Testis (tissue), 3 donors: Measurements from ENCODE around the gene TNFSF4. TPM values are rescaled to one million over a fixed set of nuclear protein-coding genes. Genes with fewer than 3 reads are reported as not detected.

Source experiments
- DNase-seq: peaks from one replicate; pipeline ENCODE4 v3.0.0-alpha.2; 2019
- H3K27ac ChIP-seq, 2 donors: fragments of 200-600 bp; sonication (generic); one replicate each; pipeline ENCODE4 v1.5.1; 2019
- H3K27me3 ChIP-seq: fragments of 200-600 bp; sonication (generic); one replicate; pipeline ENCODE4 v1.5.1; 2019
- H3K36me3 ChIP-seq: fragments of 200-600 bp; sonication (generic); one replicate; pipeline ENCODE4 v1.5.1; 2017; ENCODE audit warnings: low read depth; ENCODE audit errors: missing control alignments
- H3K4me1 ChIP-seq: fragments of 200-600 bp; sonication (generic); one replicate; pipeline ENCODE4 v1.5.1; 2019
- H3K4me3 ChIP-seq, 2 donors: fragments of 200-600 bp; sonication (generic); one replicate each; pipeline ENCODE4 v1.5.1; 2017 to 2019
- H3K9me3 ChIP-seq: fragments of 200-600 bp; sonication (generic); one replicate; pipeline ENCODE4 v1.5.1; 2017
- CTCF ChIP-seq, 3 experiments: fragments of 450-650 bp in 2 of 3; fragments of 200-600 bp in 1 of 3; sonication (generic) in 1 of 3; IDR thresholded peaks; one replicate each; pipeline ENCODE4 v1.5.1; 2016 to 2019; ENCODE audit warnings: antibody characterized with exemption in 3 of 3, mild to moderate bottlenecking in 2 of 3, moderate library complexity in 1 of 3
- POLR2A ChIP-seq: fragments of 450-650 bp; IDR thresholded peaks from one replicate; pipeline ENCODE4 v1.6.1; 2017; ENCODE audit warnings: antibody characterized with exemption, mild to moderate bottlenecking, moderate library complexity
- WGBS, 2 donors: methylation state at CpG; one replicate each; pipeline ENCODE4 v1.1.5; 2018; 5-methylcytosine and 5-hydroxymethylcytosine counted together
- intact Hi-C: fragments of 100-400 bp; cut with DNase I; formaldehyde crosslinking; loops from one replicate; pipeline ENCODE4 v1.15.1; 2023; ENCODE audit warnings: low total_unique reads
- polyA plus RNA-seq: library from polyadenylated mRNA; stranded (reverse); fragments of 350-450 nt; fragmentation: Illumina TruSeq; extraction: RNeasy Lipid Tissue Mini Kit (QIAGEN cat#74804); gene quantifications from one replicate; pipeline ENCODE4 v1.2.3, GENCODE V29; 2014; ENCODE audit warnings: low read depth, low replicate concordance; ENCODE audit not compliant: insufficient read depth
- total RNA-seq, 2 donors: library from RNA; depleted of rRNA; stranded (reverse); fragments of >200 nt; gene quantifications; one replicate each; pipeline ENCODE4 v1.2.3, GENCODE V29; 2016

Gene TNFSF4
- total and polyA plus RNA-seq, 3 donors from 2014 or later = 11.2 to 17.6 (median 11.5) TPM

- TF ChIP-seq CTCF (IDR thresholded peaks at IDR 0.05) (no peak), POLR2A (no peak)
- H3K27ac ChIP-seq = no peak overlapping the region
- no peak for DNase-seq
- WGBS, 2 donors = 66 to 74% methylated on average over 6 of the region's 6 CpGs
- no peaks in the 10 kb centered on the region for H3K36me3 ChIP-seq
- H3K4me1 ChIP-seq = no peaks in the 10 kb centered on the region
- H3K9me3 ChIP-seq = no peaks in the 10 kb centered on the region
- intact Hi-C loops = no loop called here
- H3K4me3 ChIP-seq = no peak overlapping the region
- H3K27me3 ChIP-seq = no peaks in the 10 kb centered on the region
Measured at GRCh38 chr1:173248247-173248940, 41.3 kb upstream of the TNFSF4 start.

GRCh38 chr1:173245892-173246291 is 38.8 kb upstream of the TNFSF4 start:
- TF ChIP-seq CTCF (IDR thresholded peaks at IDR 0.05) (no peak), POLR2A (no peak)
- no peaks in the 10 kb centered on the region for H3K27me3 ChIP-seq
- intact Hi-C loops = no loop called here

GRCh38 chr1:173243300-173243699 is 36.2 kb upstream of the TNFSF4 start:
- no peak for TF ChIP-seq POLR2A
- TF ChIP-seq CTCF (IDR thresholded peaks at IDR 0.05) = no peak
- H3K36me3 ChIP-seq = no peaks in the 10 kb centered on the region
- DNase-seq = no peak
- no peaks in the 10 kb centered on the region for H3K27me3 ChIP-seq
- WGBS, 2 donors = 92 to 97% methylated on average over 1 of the region's 1 CpG
- no peak overlapping the region for H3K27ac ChIP-seq
- H3K4me1 ChIP-seq = no peaks in the 10 kb centered on the region
- intact Hi-C loops = no loop called here
- H3K9me3 ChIP-seq = no peaks in the 10 kb centered on the region
- H3K4me3 ChIP-seq = no peak overlapping the region

More at GRCh38 chr1:173245892-173246291, 38.8 kb upstream of the TNFSF4 start:
- Histone ChIP-seq H3K27ac (no peak overlapping the region), H3K4me3 (no peak overlapping the region), H3K4me1 (no peaks in the 10 kb centered on the region), H3K36me3 (no peaks in the 10 kb centered on the region), H3K9me3 (no peaks in the 10 kb centered on the region)
- no peak for DNase-seq

- Histone ChIP-seq H3K36me3 (no peaks in the 10 kb centered on the region), H3K27me3 (no peaks in the 10 kb centered on the region), H3K9me3 (no peaks in the 10 kb centered on the region), H3K4me3 (no peak overlapping the region), H3K4me1 (no peaks in the 10 kb centered on the region), H3K27ac (no peak overlapping the region)
- 81 to 84% methylated on average over 6 of the region's 6 CpGs for WGBS, 2 donors
- TF ChIP-seq CTCF (IDR thresholded peaks at IDR 0.05) (no peak), POLR2A (no peak)
- intact Hi-C loops = no loop called here
- DNase-seq = no peak
Measured at GRCh38 chr1:173241528-173242347, 34.6 kb upstream of the TNFSF4 start.
